Measurements from ENCODE around the gene GOLGA6L10. TPM values are rescaled to one million over a fixed set of nuclear protein-coding genes. Genes with fewer than 3 reads are reported as not detected.
"Not testable (repeated sequence)": the region's sequence is repeated elsewhere in the genome, so short reads cannot be mapped to it uniquely, and the experiment has no call there.

The GOLGA6L10 gene
- total RNA-seq, 1 experiment from 2014 or later = 3.8 TPM

DNA sequence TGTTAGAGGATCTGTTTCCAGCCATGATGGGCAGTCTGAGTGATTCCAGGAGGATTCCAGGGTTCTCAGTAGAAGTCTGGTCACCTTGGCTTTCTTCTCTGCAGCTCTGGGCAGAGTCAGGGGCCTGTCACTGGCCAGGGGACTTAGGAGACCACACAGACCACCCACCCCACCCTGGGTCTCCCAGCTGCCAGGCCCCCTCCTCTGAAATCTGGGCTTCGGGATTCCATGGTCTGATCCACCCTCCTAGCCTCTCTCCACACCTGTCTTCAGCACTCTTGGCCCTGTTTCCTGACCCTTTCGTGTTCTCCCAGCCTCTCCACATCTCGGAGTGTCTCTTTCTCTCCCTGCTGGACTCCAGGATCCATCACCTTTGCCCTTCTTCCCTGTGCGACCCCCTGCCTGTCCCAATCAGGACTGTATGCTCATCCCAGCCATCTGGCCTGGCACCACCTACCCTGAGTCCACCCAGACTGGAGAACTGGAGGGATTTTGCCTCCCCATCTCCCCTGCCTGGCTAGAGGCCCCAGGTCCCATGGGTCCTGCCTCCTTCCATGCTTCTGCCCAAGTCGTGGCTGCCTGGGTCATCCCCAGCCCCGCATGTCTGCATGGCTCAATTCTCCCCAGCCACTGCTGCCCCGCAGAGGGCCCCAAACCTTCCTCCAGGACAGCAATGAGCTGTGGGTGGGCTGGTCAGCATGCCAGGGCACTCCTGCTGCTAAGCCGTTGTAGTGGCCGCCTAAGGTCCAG, 34.3 kb downstream of the GOLGA6L10 start:
- Mint-ChIP-seq H3K4me3 (ENCODE audit: unreplicated experiment) (no peak overlapping the region), H3K36me3 (ENCODE audit: insufficient read depth, unreplicated experiment) (no peaks in the 10 kb centered on the region), H3K27me3 (ENCODE audit: insufficient read depth, unreplicated experiment) (peaks cover 10% of the 10 kb centered on the region), H3K27ac (ENCODE audit: unreplicated experiment) (no peak overlapping the region), H3K9me3 (ENCODE audit: unreplicated experiment) (peaks cover 14% of the 10 kb centered on the region), H3K4me1 (ENCODE audit: low read depth, unreplicated experiment) (no peaks in the 10 kb centered on the region)
- no TSS peak for BruUV-seq (replicated peaks)
- intact Hi-C loops (cut with micrococcal nuclease; ENCODE audit: unreplicated experiment) = no loop called here
- Histone ChIP-seq H3K4me3 (ENCODE audit: low read depth, low read length) (no peak overlapping the region), H3K9me3 (no peaks in the 10 kb centered on the region), H3K36me3 (ENCODE audit: control insufficient read depth, insufficient read depth, low read length) (no peaks in the 10 kb centered on the region), H3K4me1 (no peaks in the 10 kb centered on the region), H3K27me3 (replicated peaks; ENCODE audit: control insufficient read depth, insufficient read depth, low read length) (no peaks in the 10 kb centered on the region)
- ChIA-PET CTCF (no interaction called here), POLR2A (no interaction called here)
- TF ChIP-seq, protein P1, sequence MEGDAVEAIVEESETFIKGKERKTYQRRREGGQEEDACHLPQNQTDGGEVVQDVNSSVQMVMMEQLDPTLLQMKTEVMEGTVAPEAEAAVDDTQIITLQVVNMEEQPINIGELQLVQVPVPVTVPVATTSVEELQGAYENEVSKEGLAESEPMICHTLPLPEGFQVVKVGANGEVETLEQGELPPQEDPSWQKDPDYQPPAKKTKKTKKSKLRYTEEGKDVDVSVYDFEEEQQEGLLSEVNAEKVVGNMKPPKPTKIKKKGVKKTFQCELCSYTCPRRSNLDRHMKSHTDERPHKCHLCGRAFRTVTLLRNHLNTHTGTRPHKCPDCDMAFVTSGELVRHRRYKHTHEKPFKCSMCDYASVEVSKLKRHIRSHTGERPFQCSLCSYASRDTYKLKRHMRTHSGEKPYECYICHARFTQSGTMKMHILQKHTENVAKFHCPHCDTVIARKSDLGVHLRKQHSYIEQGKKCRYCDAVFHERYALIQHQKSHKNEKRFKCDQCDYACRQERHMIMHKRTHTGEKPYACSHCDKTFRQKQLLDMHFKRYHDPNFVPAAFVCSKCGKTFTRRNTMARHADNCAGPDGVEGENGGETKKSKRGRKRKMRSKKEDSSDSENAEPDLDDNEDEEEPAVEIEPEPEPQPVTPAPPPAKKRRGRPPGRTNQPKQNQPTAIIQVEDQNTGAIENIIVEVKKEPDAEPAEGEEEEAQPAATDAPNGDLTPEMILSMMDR (IDR thresholded peaks at IDR 0.05; ENCODE audit: insufficient read depth in 1 of 2, low read depth in 1 of 2, low read length in 1 of 2, severe bottlenecking in 1 of 2, unreplicated experiment in 1 of 2) = no peak
- no peak for DNase-seq

- H3K4me3 Mint-ChIP-seq (ENCODE audit: unreplicated experiment); H3K4me1 ChIP-seq; H3K4me3 ChIP-seq (ENCODE audit: low read depth, low read length); POLR2A ChIA-PET; H3K27me3 ChIP-seq (replicated peaks; ENCODE audit: control insufficient read depth, insufficient read depth, low read length); BruUV-seq (replicated peaks); H3K36me3 ChIP-seq (ENCODE audit: control insufficient read depth, insufficient read depth, low read length); H3K36me3 Mint-ChIP-seq (ENCODE audit: insufficient read depth, unreplicated experiment); H3K9me3 ChIP-seq; H3K27ac Mint-ChIP-seq (ENCODE audit: unreplicated experiment); H3K4me1 Mint-ChIP-seq (ENCODE audit: low read depth, unreplicated experiment); intact Hi-C loops (cut with micrococcal nuclease; ENCODE audit: unreplicated experiment); CTCF ChIA-PET; DNase-seq: not testable (repeated sequence)
- H3K9me3 Mint-ChIP-seq (ENCODE audit: unreplicated experiment) = peaks cover 14% of the 10 kb centered on the region
- H3K27me3 Mint-ChIP-seq (ENCODE audit: insufficient read depth, unreplicated experiment) = peaks cover 10% of the 10 kb centered on the region
Observed at GRCh38 chr15:82313951-82314768, 35.1 kb downstream of the GOLGA6L10 start.

DNA sequence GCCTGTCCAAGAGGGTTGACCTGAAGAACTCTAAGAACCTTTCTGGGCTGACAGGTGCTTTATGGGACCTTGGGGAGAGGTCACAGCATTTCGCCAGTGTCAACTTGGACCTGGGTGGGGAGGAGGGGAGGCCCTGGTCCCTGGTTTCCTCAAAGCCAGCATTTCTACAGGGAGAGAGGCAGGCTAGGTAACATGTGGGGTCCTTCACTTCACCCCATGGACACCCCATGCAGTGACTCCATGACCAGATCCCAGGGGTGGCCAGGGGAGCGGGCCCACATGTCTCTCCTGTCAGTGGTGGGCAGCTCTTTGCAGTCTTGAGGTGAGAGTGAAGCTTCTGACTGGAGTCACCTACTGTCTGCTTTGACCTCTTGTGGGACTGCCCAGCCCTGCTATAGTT, 35.8 kb downstream of the GOLGA6L10 start:
- TF ChIP-seq, protein P1 (IDR thresholded peaks at IDR 0.05; ENCODE audit: insufficient read depth in 1 of 2, low read depth in 1 of 2, low read length in 1 of 2, severe bottlenecking in 1 of 2, unreplicated experiment in 1 of 2) = no peak
- Histone ChIP-seq H3K36me3 (ENCODE audit: control insufficient read depth, insufficient read depth, low read length) (no peaks in the 10 kb centered on the region), H3K27me3 (replicated peaks; ENCODE audit: control insufficient read depth, insufficient read depth, low read length) (no peaks in the 10 kb centered on the region), H3K4me1 (no peaks in the 10 kb centered on the region), H3K9me3 (no peaks in the 10 kb centered on the region), H3K4me3 (ENCODE audit: low read depth, low read length) (no peak overlapping the region)
- Mint-ChIP-seq H3K4me3 (ENCODE audit: unreplicated experiment) (no peak overlapping the region), H3K27ac (ENCODE audit: unreplicated experiment) (no peak overlapping the region), H3K36me3 (ENCODE audit: insufficient read depth, unreplicated experiment) (no peaks in the 10 kb centered on the region), H3K27me3 (ENCODE audit: insufficient read depth, unreplicated experiment) (peaks cover 10% of the 10 kb centered on the region), H3K4me1 (ENCODE audit: low read depth, unreplicated experiment) (no peaks in the 10 kb centered on the region), H3K9me3 (ENCODE audit: unreplicated experiment) (peaks cover 14% of the 10 kb centered on the region)
- ChIA-PET POLR2A (no interaction called here), CTCF (no interaction called here)
- no peak for DNase-seq
- BruUV-seq (replicated peaks) = no TSS peak
- intact Hi-C loops (cut with micrococcal nuclease; ENCODE audit: unreplicated experiment) = no loop called here
